CD4-positive, alpha-beta T cell treated with Interleukin-12 subunit alpha and Interleukin-12 subunit beta, for 1 hour (primary cell): Measurements from ENCODE around the gene DNAL1.

Source experiments
- DNase-seq: peaks from one replicate; pipeline ENCODE4 v3.0.0-alpha.2; 2020

Gene DNAL1

DNA sequence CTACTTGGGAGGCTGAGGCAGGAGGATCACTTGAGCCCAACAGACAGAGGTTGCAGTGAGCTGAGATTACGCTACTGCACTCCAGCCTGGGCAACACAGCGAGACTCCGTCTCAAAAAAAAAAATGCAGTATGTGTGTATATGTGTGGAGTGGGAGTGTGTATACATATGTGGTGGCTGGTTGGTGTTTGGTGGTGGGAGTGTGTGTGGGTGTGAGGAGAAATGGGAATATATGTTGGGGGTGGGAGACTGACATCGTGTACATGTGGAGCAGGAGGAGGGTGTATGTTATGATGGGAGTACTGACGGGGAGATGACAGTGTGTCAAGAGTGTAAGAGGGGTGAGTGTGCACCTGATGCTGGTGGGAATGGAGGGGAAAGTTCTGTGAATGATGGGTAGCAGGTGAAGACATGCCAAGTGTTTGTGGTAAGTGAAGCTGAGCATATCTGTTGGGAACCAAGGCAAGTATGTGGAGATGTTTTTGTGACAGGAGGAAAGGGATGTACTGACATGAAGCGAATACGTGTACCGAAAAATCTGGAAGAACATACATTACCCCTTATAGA, 65.2 kb downstream of the DNAL1 start:
- DNase-seq = no peak

DNA sequence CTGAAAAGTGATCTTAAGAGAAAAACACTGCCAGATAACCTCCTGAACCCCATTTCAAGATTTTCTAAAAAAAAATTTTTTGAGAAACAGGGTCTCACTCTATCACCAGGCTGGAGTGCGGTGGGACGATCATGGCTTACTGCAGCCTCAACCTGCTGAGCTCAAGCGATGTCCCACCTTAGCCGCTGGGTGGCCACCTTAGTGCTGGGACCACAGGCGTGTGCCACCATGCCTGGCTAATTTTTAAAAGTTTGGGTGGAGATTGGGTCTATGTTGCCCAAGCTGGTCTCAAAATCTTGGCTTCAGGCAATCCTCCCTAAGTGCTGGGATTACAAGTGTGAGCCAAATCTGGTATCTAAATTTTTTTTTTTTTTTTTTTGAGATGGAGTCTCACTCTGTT, 66.0 kb downstream of the DNAL1 start:
- DNase-seq = no peak

DNA sequence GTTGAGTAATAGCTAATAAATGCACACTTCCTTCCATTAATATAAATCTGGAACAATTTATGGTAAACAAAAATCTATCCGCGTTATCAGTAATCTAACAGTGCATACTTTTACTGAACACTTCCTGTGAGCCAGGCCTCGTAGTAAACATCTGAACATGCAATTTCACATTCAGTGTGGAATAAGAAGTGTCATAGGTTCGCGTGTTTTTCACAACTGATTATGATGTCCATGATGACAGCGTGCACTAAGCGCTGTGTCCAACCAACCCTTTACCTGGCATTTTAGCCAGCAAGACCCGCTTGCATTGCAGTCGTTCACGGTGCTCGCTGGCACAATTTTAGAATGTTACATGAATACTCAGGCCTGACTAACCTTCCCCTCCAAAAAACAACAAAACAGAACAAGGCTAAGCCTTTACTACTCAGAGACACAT, 67.3 kb downstream of the DNAL1 start:
- DNase-seq = peak; percentile 36

DNA sequence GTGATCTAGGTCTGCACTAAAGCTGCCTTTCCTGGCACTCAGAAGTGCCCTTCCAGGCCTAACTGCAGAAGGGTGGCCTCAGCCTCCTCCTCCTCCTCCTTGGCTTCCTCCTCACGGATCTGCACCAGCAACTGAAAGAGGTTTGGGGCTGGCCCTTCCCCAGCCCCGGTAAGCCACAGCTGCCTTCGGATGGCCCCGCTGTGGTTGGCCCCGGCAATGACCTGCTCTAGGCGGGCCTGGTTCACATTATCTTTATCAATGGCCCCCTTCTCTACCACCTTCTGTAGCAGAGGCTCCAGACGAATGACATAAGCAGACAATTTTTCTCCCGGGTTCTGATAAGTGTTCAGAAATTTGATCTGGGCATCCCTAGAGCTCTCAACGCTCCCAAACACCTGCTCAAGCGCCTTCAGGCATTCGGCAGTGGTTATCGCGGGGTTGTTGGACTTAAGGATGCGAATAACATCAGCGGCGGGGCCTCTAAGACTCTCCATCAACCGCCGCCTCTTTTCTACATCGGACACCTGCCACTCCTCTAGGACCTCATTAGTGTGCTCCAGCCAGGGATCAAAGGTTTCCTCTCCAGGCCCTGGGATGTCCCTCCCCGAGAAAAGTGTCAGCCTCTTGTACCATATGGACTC, 67.9 kb downstream of the DNAL1 start:
- DNase-seq = peak; percentile 36

DNA sequence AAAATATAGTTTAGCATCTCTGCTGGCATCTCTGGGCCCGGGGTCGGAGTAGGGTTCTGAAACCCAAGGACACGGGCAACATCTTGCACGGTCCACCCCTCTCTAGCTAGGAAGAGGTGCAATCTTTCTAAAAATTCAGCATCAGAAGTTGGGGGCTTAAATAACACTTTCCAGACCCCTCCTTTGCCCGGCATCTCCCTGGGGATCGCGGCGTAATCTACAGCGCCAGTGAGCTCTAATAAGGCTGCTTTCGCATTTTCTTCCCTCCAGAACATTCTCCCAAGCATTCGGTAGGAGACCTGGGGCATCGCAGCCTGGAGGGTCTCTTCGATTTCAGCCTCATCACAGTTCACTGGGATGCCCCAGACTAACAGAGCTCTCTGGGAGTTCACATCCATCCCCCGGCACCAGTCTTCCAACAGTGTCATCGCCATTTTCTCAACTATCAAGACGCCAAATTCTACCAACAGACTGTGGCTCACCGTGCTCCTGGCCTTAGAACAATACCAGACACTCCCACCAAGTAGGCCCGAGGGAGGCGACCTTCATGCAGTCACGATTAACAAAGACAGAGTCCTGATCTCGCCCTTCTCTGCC, 68.5 kb downstream of the DNAL1 start:
- DNase-seq = no peak

DNA sequence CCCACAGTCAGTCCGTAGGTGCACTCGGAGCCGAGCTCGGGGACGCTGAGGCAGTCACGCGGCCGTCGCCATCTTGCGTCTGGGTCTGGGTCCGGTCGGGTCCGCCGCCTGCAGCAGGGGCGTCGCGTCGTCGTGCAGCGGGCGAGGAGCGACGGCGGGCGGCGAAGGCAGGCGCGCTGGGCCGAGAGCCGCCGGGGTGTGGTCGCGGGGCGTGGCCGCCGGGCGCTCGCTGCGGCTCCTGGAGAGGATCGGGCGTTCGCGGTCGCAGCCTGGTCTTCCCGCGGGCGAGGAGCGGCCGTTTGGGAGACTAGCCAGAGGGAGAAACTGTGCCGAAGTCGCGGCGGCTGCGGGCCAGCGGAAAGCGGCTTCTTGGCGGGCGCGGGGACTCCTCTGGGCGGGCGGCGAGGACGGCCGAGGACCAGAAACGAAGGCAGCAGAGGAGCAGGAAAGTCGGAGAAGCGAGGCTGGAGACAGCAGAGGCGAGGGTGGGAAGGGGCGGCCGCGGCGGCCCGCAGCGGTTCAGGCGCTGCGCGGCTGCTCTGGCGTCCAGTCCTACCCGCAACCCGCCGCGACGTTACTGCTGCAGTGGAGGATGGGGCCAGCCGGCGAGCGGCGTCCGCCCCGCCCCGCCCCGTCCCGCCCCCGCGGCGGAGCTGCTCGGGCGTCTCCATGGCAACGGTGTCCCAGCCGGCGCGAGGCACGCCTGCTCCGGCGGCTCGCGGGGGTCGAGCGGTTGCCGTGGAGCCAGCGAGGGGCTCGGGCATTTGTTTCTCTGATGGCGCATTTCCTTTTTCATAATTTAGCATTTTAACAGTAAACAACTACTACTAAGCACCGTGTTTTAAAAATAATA, 69.2 kb downstream of the DNAL1 start, which contains the start of gene PNMA1:
TSS of gene PNMA1 (minus strand) at position 582 of the 853 bp plus-strand sequence. CDS start 745 bp downstream, outside the sequence.
- DNase-seq = peak; percentile 88

DNA sequence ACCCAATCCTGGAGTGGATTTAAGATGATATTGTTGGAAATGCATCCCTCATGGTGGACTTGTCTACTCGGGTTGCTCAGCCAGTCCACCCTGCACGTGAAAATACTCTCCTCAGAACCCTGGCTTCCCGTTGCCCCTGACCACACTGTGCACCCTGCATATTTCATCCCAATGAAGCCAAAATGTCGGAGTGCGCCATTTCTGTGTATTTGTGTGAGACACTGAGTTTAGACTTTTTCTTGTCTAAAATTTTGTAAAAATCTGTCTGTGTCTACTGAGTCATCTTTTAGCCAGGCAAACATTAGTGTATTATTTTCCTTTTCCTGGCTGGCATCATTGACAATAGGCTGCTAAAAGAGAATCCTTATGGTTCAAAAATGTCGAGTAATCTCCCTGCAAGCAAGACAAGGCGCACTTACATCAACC, 69.9 kb downstream of the DNAL1 start:
- no peak for DNase-seq

DNA sequence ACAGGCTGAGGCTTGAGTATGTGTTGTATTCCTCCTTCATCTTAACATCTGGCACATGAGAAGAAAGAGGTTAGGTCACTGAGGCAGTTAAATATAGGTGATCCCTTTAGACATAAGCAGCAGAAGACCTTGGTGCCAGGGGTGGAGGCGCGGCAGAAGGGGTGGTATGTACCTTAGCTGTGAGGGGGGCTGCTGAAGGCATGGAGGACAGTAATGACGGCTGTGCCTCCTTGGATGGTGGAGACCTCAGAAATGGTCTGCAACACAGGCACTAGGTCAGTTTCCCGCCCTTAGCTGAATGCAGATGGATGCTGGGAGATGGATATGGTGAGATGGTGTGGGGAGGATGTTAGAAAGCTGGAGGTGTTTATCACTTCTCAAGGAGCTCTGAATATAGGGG, 70.9 kb downstream of the DNAL1 start:
- DNase-seq = no peak

DNA sequence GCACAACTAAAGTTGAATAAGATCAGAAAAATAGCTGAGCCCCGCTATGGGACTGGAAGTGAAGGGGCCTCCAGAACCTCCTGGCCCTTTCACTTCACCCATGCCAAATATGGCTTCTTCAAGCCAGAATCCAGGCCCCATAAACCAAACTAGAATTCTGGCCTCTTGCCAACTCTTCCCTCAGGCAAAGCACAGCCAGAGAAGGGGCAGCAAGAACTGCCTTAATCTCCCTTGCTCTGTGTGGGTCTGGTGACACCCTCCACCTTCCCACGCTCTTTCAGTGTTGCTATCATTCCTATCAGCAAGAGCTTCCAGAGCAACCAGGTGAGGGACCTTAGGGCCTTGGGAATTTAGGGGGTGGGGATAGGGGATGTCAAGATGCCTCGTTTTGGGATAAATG, 72.5 kb downstream of the DNAL1 start:
- no peak for DNase-seq

DNA sequence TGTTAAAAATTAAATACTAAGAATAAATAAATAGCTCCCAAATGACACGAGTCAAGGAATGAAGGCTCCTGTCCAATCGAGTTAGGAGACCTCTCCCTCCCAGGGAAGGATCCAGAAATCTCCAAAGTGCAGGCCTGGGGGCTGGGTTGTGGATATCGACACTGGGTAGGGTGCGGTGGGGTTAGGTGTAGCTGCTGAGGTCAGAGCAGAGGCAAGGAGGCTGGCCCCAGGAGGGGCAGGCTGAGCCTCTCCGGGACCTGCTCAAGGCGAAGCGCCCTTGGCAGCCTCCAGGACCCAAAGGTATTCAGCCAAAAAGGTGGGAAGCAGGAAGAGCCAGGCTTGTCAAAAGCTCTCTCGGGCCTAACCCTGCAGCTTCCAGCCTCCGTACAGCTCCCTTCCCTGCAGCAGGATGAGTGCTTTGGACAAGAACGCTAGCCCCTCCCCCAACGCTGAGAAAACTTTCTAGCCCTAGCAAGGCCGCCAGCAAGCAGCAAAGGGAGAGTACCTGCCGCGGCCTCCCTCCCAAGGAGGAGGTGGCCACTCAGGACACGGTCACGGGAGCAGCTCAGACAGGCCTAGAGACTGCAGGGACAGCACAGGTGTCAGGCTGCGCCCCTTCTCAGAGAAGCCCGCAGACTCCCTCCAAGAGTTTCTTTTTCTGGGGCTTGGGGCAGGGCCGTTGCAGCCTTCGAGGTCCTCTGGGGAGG, 73.1 kb downstream of the DNAL1 start:
- DNase-seq = no peak

DNA sequence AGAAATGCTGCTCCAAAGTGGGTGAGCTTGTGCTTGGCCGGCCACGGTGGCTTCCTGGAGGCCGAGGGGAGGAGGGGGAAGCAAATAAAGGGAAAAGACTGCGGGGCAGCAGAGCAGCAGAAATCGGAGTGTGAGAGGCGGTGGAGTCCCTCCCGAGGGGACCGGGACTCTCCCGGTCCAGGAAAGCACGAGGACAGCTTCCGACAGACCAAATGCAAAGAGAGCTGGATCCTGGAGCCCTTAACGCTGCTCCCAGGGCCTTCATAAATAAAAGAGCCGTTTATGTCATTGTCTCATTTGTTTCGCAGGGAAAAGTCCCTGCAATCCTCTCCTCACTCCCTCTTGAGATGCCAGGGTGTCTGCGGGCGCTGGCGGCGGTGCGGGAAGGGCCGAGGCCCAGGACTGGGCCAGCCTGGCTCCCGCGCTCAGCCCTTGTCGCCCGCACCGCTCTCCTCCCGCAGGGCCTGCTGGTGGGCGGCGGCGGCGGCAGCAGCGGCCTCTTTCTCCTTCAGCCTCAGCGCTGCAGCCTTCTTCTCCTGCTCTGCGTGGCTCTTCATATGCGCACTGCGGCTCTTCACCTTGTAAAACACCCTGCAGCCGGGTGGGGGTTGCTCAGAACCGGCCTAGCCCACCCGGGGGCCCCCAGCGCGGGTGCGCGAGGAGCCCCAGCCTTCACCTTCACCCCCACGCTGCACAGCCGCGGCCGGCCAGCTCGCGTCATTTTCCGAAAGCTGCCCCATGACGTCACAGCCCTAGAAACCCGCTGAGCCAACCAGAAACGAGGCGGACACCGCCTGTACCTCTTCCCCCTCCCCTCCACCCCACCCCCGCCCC, 73.8 kb downstream of the DNAL1 start:
- no peak for DNase-seq

DNA sequence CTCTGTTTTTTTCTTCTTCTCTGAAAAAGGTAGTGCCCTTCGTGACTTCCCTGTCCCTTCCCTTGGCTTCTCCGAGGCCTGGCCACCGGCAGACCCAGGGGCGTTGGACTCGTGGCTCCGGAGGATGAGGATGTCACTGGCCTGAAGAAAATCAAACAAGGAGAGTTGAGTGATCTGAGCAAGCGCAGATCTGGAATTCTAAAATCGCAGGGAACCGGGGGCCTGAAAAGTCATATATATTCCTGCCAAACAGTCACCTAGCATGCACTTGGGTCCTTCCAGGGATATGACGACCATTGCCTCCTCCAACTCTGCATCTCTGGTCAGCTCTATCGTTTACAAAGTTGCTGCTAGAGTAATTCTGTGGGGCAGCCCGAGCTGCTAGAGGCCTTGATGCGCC, 74.6 kb downstream of the DNAL1 start:
- no peak for DNase-seq

DNA sequence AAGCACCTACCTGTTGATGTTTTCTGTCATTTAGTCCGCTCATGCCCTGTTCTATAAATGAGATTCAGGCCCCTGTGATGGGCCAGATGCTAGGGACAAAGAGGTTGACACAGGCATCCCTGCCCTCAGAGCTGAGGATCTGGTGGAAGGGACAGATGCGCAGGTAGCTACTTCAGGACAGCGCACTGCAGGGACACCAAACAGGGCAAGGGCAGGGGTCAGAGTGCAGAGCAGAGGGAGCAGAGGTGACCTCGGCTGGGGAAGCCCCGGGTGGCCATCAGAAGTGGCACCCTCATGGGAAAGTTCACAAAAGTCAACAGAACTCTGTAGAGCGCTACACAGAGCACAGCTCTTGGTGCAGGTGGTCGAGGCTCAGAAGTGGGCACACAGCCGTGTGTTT, 75.0 kb downstream of the DNAL1 start:
- DNase-seq = no peak

DNA sequence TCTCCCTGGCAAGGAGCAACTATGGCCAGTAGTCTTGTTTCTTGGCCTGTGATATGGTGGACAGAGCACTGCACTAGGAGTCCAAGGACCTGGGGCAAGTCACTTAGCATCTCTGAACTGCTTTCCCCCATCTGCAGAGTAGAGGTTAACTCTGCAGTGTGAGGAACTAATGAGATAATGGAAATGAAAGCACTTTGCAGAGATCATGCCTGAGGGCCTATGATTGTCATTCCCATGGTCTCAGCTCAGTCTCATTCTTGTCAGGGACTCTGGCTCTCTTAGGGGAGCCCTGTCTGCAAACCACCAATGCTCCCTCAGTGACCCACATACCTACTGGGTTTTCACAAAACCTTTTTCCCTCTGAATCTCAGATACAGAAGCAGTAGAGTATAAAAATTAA, 75.8 kb downstream of the DNAL1 start:
- no peak for DNase-seq

DNA sequence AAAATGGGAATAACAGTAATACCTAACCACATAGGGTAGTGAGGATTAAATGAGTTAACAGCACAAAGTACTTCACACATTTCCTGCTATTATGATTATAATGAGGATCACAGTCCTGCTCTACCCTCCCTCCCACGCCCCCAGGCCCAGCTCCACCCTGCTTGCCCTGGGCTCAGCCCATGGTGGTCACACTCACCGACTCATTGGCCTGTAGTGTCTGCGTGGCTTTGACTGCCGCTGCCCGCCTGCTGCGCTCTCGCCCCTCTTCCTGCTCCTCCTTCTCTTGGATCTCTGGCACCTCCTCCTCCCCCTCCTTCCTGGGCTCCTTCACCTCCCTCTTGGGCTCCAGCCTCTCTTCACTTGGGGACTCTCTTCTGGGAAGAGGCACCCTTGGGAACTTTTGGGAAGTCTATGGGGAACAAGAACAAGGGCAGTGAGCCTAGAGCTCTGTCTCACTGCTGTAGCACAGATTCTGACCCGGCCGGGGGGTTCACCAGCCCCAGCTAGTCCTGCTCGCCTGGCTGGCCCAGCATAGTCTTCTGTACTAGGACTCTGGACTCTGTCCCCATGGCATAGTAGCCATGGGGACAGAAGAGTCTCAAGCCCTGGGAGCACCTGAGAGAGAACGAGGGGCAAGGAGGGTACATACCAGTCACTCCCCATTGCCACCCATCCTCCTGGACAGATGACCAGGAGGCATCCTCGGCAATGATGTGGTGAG, 76.5 kb downstream of the DNAL1 start:
- DNase-seq = no peak

DNA sequence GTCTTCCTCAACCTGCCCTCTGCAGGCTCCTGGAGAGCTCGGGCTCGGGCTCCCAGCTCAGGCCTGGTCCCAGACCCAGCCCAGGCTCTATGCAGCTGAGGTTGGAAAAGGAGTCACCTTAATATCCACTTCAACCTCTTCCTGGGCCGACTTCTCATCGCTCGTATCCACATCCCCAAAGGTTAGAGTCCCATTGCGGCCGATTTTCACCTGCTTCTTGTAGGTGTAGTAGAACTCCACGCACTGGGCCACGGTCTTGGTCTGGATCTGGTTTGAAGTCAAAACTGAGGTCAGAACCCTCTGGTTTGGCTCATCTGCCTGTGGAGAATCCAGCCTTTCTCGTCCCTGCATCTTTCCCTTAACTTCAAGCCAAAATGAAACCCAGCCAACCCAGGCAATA, 77.8 kb downstream of the DNAL1 start:
- DNase-seq = no peak

DNA sequence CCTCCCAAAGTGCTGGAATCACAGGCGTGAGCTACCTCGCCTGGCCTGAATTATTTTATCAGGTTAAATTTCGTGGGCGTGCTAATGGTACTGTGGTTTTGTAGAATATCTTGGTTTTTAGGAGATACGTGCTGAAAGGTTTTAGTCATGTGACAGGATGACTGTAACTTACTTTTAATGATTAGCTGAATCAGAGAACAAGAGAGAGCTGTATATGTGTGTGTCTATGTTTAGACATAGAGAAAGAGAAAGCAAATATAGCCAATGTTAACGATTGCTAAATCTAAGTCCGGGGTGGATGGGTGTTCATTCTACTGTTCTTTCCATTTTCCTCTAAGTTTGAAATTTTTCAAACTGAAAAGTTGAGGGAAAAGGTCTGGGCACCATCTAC, 78.6 kb downstream of the DNAL1 start:
- peak; percentile 26 for DNase-seq

DNA sequence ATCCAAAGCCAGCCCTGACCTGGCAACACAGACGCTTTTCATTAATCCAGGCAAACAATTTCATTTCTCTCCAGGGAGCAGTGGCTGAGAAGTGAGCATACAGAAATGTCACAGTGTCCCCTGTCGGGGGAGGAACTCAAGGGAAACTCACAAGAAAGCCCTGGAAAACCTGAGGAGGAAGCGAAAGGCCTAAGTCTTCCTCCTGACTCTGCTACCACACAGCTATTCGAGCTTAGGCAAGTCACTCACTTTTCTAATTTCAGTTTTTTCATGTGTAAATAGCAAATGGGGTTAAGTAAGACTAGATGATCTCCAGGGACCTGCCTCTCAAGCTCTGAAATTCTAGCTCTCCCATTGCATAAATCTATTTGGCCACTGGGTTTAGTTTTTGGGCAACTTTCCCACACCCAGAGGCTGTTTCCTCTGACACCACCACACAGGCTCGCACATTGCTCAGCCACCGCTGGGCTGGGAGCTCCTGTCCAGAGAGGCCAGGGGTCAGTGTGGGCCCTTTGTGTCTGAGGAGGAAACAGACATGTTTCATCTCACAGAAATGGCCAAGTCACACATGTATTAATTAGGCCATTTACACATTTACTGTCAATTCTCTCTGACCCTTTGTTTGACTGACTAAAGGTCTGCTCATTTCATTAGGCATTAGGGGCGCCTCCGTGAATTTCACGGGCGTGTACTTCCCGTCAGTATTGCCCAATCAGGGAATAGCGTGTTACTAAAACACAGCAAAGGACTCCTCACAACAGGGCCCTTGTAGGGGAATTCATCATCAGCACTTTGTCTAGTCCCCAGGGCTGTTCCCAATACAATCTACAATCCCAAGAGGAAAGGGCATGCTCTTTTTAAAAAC, 79.2 kb downstream of the DNAL1 start:
- no peak for DNase-seq

DNA sequence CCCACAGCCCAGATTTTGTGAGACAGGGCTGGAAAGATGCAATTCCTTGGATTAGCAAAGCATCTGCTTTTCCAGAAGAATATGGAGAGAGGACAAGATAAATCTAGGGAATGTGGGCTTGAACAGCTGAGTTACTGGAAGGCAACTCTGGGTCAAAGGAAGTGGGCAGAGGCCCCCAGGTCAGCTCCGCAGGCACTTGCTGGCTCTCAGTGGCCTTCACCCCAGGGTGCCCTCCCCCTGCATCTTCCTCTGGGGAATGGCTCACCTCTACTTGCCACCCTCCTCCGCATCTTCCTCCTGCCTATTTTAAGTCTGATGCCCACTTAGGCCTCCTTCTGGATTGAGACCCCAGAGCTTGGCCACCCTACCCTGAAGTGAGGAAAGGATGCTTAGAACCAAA, 79.9 kb downstream of the DNAL1 start:
- no peak for DNase-seq
